ENCODE data around the gene SLC25A34.

The SLC25A34 gene

DNA sequence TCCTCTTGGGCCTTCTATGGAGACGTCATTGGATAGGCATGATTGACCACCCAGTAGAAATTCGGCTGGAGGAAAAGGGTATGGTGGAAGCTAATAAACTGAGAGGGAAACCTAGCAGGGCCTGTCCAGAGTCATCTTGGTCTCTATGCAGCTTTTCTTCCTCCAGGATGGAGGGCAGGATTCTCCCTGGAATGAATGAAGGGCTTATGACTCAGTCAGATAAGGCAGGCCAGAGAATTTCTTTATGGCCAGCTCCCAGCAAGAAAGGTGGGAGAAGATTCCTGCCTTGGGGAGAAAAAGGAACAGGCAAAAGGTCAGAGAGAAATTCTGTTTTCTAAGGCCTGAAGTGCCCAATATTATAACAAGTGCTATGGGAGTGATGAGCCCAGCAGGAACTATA, 39.6 kb downstream of the SLC25A34 start:
- DNase-seq (ENCODE audit: low read depth), result no peak

GRCh38 chr1:15777909-15778707, 42.0 kb downstream of the SLC25A34 start:
- no peak for DNase-seq (ENCODE audit: low read depth)

DNA sequence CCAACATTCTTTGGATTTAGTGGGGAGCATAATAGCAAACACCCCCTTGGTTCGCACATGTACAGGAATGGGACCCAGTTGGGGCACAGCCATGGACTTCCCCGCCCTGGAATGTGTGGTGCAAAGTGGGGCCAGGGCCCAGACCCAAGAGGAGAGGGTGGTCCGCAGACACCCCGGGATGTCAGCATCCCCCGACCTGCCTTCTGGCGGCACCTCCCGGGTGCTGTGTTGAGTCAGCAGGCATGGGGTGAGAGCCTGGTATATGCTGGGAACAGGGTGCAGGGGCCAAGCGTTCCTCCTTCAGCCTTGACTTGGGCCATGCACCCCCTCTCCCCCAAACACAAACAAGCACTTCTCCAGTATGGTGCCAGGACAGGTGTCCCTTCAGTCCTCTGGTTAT, 49.6 kb downstream of the SLC25A34 start:
- no peak for DNase-seq (ENCODE audit: low read depth)

GRCh38 chr1:15786581-15786980, 50.5 kb downstream of the SLC25A34 start:
- DNase-seq (ENCODE audit: low read depth), result no peak

DNA sequence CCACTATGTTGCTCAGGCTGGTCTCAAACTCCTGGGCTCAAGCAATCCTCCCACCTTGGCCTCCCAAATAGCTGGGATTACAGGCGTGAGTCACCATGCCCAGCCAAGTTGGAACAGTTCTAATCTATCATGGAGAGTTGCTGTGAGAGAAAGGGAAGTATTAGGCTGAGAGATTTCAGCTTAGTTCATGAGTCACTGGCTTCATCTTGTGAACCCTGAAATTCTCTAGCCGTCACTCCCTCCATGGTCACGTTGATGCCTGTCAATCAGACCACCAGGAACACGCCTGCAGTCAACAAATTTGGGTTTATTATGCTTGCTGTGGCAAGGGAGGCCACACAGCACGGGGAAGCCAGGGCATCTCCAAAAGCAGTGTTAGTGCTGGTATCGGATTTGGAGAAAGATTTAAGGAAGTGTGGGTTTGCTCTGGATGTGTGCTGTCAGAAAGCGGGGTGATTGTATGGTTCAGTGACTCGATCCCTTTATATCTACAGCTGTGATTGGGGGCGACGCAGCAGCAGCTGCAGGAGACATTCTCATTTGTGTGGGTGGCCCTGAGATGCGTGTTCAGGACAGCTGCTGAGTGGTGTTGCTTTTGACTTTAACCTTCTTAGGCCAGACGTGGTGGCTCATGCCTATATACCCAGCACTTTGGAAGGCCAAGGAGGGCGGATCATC, 52.7 kb downstream of the SLC25A34 start:
- DNase-seq (ENCODE audit: low read depth), result no peak
